HG03571 (cell line): ENCODE measurements around the gene EFCAB11.

ENCODE experiments used
- ATAC-seq: cut with Tn5 transposase; IDR thresholded peaks from one replicate; pipeline ENCODE4 v1.9.1; 2021; ENCODE audit not compliant: unreplicated experiment

The EFCAB11 gene

GRCh38 chr14:89957791-89958190 is 3.3 kb upstream of the EFCAB11 start:
- ATAC-seq: no peak

GRCh38 chr14:89957376-89957775 is 2.8 kb upstream of the EFCAB11 start:
- ATAC-seq: no peak

GRCh38 chr14:89956661-89957009 is 2.1 kb upstream of the EFCAB11 start:
- ATAC-seq: no peak

- ATAC-seq: peak; percentile 61
Observed at GRCh38 chr14:89955745-89956660, 1.5 kb upstream of the EFCAB11 start, which contains the start of gene TDP1. Gene TDP1, plus strand, starts transcription at chr14:89955927. Its CDS starts 7,188 bp downstream, at chr14:89963115.

- peak; percentile 9 for ATAC-seq
Observed at GRCh38 chr14:89955022-89955744, 653 bp upstream of the EFCAB11 start.

- no peak for ATAC-seq
Observed at GRCh38 chr14:89953602-89954001, 928 bp downstream of the EFCAB11 start.

GRCh38 chr14:89952576-89952975 is 2.0 kb downstream of the EFCAB11 start:
- ATAC-seq: no peak

GRCh38 chr14:89947344-89947743 is 7.2 kb downstream of the EFCAB11 start:
- no peak for ATAC-seq

- no peak for ATAC-seq
Observed at GRCh38 chr14:89941830-89942377, 12.6 kb downstream of the EFCAB11 start.

GRCh38 chr14:89936654-89937185 is 17.8 kb downstream of the EFCAB11 start:
- ATAC-seq: no peak

- ATAC-seq: no peak
Observed at GRCh38 chr14:89933002-89933401, 21.5 kb downstream of the EFCAB11 start.

GRCh38 chr14:89927186-89927865 is 27.2 kb downstream of the EFCAB11 start:
- ATAC-seq: no peak

GRCh38 chr14:89926694-89927093 is 27.8 kb downstream of the EFCAB11 start:
- ATAC-seq: no peak

- ATAC-seq: no peak
Observed at GRCh38 chr14:89924268-89924667, 30.3 kb downstream of the EFCAB11 start.

GRCh38 chr14:89922031-89922907 is 32.3 kb downstream of the EFCAB11 start:
- no peak for ATAC-seq

- no peak for ATAC-seq
Observed at GRCh38 chr14:89921346-89921745, 33.2 kb downstream of the EFCAB11 start.

- no peak for ATAC-seq
Observed at GRCh38 chr14:89920056-89920455, 34.5 kb downstream of the EFCAB11 start.

GRCh38 chr14:89918721-89919120 is 35.8 kb downstream of the EFCAB11 start:
- ATAC-seq: no peak

- ATAC-seq: no peak
Observed at GRCh38 chr14:89915114-89915878, 39.2 kb downstream of the EFCAB11 start.
